ENCODE data around the gene FSTL4. TPM values are rescaled to one million over a fixed set of nuclear protein-coding genes. Genes with fewer than 3 reads are reported as not detected.

FSTL4 gene
- polyA plus RNA-seq, 6 donors from 2014 or later = 0.22 to 0.78 (median 0.48) TPM; not detected in 1

DNA sequence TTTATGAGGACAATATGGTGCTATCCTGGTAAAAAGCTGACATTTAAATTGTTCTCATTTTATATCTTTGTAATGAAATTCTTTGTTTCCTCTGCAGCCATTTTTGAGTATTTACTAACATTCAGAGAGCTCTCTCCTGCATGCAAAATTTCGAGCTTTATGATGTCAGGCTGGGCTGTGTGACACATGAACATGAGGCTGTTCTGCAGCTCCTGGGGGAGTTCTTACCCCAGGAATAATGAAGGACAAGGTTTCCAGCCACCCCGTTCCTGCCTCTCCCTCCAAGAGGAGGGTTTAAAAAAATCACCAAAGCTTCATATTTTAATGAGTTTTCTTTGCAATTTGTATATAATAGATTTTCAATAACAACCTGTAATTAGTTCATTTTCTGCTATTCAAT is 308.2 kb downstream of the FSTL4 start:
- DNase-seq (no peak), ATAC-seq (ENCODE audit: low read depth in 2 of 2) (no peak)
- peaks cover 0 to 4% (median 0%) of the 10 kb centered on the region in 3 donors for H3K27me3 Mint-ChIP-seq
- H3K4me3 Mint-ChIP-seq = no peak overlapping the region
- H3K9me3 Mint-ChIP-seq = no peaks in the 10 kb centered on the region
- no peak overlapping the region for H3K27ac Mint-ChIP-seq
- H3K36me3 Mint-ChIP-seq = no peaks in the 10 kb centered on the region
- H3K4me1 Mint-ChIP-seq = no peaks in the 10 kb centered on the region

DNA sequence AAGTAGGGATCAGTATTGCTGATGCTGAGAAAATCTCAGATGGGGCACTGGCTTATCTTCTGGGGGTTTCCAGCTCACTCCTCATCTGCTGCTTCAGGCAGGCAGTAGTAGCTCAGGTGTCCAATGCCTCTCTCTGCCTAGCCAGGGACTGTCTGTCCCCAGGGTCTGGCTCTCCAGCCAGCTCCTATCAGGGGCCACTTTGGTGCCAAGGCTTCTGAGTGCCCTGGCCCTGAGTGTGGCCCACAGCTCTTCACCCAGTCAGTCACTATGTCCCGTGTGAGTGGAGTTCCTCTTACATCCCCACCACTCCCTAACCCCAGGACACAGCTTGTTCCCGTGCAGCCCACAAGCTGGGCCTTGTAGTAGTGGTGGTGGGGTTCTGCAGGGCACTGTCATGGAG is 309.0 kb downstream of the FSTL4 start:
- peaks cover 0 to 4% (median 0%) of the 10 kb centered on the region in 3 donors for H3K27me3 Mint-ChIP-seq
- no peak for ATAC-seq (ENCODE audit: low read depth in 2 of 2)
- DNase-seq = no peak
- no peaks in the 10 kb centered on the region for H3K4me1 Mint-ChIP-seq
- no peaks in the 10 kb centered on the region for H3K9me3 Mint-ChIP-seq
- peak overlapping the region in 1 of 6 donors; percentile 42 for H3K27ac Mint-ChIP-seq
- H3K4me3 Mint-ChIP-seq = peak overlapping the region in 1 of 8 donors; percentile 61
- H3K36me3 Mint-ChIP-seq = no peaks in the 10 kb centered on the region

DNA sequence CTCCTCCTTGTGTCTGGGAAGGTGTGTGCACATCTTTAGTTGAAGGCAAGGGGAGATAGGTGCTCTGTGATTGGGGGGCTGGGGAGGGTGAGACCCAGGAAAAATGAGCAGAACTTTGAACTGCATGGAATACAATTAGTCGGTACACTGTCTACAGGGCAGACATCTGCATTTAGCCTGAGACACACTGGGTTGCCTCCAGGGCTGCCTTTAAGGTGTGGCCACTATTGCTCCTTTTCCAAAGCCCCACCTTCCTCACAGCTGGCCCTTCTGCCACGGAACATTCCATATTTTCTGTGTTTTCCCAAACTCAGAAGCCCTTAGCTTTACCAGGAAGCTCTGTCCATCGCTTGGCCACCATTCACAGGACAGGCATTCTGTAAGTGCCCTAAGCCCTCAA is 312.6 kb downstream of the FSTL4 start:
- Mint-ChIP-seq H3K27me3 (no peaks in the 10 kb centered on the region), H3K36me3 (no peaks in the 10 kb centered on the region), H3K4me1 (no peaks in the 10 kb centered on the region), H3K9me3 (no peaks in the 10 kb centered on the region), H3K4me3 (no peak overlapping the region), H3K27ac (peak overlapping the region in 1 of 6 donors; percentile 31)
- DNase-seq (no peak), ATAC-seq (ENCODE audit: low read depth in 2 of 2) (no peak)

DNA sequence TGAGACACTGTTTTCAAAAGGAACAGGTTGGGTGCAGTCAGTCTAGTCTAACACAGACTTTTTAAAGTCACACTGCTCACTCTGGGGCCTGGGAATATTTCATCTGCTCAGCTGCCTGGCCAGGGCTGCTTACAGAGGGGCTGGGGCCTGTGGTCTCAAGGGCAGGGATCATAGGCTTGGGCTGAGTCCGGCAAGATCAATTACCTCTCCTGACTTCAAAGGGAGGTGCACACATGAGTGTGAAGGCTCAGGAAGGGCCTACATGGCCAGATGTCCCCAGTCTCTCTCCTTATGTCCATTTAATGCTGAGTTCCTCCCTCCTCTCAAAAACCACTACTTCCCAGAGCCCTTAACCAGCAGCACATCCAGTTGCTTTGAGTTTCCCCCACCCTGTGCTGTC is 313.3 kb downstream of the FSTL4 start:
- Mint-ChIP-seq H3K27me3 (no peaks in the 10 kb centered on the region), H3K4me1 (no peaks in the 10 kb centered on the region), H3K36me3 (no peaks in the 10 kb centered on the region), H3K9me3 (no peaks in the 10 kb centered on the region), H3K27ac (no peak overlapping the region), H3K4me3 (no peak overlapping the region)
- DNase-seq (no peak), ATAC-seq (ENCODE audit: low read depth in 2 of 2) (no peak)

DNA sequence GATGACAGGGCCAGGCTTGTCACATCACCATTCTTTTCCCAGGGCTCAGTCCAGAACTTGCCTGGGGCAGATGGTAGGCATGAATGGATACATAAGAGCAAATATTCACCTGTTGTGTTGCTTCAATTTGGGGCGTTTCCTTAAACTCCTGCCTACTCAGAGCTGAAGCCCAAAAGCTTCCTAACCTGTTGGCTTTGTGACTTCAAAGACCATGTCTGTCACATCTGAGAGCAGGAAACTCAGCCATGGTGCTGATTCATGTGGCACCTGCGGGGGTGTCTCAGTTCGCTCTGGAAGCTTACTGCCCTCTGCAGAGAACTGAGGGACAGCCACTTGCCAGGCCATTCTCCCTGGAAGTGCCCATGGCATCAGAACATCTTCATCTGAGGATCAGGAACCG is 313.9 kb downstream of the FSTL4 start:
- ATAC-seq (ENCODE audit: low read depth in 2 of 2) (no peak), DNase-seq (no peak)
- Mint-ChIP-seq H3K4me1 (no peaks in the 10 kb centered on the region), H3K36me3 (no peaks in the 10 kb centered on the region), H3K27me3 (no peaks in the 10 kb centered on the region), H3K9me3 (no peaks in the 10 kb centered on the region), H3K4me3 (no peak overlapping the region), H3K27ac (no peak overlapping the region)

DNA sequence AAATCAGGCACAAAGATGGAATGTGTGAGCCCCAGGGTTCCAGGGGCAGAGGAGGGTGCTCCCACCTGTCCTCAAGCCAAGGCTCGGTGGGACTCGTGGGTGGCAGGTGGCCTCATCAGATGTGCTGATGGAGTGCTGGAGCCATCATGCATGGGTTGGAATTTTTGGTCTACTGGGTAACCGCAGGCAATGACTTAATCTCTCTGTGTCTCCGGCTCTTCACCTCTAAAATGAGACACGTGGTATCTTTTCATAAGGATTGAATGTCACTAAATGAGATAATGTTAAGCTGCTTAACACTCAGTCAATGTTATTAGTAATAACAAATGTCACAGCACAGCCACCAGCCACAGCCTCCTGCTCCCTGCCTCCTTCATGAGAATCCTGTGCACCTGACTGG is 315.0 kb downstream of the FSTL4 start:
- H3K27ac Mint-ChIP-seq = no peak overlapping the region
- H3K9me3 Mint-ChIP-seq = no peaks in the 10 kb centered on the region
- ATAC-seq (ENCODE audit: low read depth in 2 of 2) = no peak
- H3K36me3 Mint-ChIP-seq = no peaks in the 10 kb centered on the region
- H3K27me3 Mint-ChIP-seq = no peaks in the 10 kb centered on the region
- no peak overlapping the region for H3K4me3 Mint-ChIP-seq
- no peaks in the 10 kb centered on the region for H3K4me1 Mint-ChIP-seq
- DNase-seq = no peak

DNA sequence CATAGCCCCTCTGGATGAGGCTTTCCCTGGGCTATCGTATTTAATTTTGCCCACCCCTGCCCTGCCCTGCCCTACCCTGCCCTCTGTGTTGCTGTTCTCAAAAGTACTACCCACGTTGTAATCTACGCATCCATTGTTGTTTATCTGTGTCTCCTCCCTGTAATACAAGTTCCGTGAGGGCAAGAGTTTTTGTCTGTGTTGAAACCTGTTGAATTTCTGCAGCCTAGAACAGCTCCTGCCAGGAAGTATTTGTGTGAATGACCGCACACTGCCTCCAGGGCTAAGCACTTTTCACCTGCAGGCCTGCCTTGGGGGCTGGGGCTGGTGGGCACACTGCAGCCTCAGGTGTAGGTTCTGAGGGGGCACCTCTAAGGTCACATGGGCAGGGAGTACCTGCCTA is 315.7 kb downstream of the FSTL4 start:
- Mint-ChIP-seq H3K36me3 (no peaks in the 10 kb centered on the region), H3K27me3 (no peaks in the 10 kb centered on the region), H3K4me3 (no peak overlapping the region), H3K4me1 (no peaks in the 10 kb centered on the region), H3K9me3 (no peaks in the 10 kb centered on the region), H3K27ac (no peak overlapping the region)
- no peak for ATAC-seq (ENCODE audit: low read depth in 2 of 2)
- DNase-seq = no peak

DNA sequence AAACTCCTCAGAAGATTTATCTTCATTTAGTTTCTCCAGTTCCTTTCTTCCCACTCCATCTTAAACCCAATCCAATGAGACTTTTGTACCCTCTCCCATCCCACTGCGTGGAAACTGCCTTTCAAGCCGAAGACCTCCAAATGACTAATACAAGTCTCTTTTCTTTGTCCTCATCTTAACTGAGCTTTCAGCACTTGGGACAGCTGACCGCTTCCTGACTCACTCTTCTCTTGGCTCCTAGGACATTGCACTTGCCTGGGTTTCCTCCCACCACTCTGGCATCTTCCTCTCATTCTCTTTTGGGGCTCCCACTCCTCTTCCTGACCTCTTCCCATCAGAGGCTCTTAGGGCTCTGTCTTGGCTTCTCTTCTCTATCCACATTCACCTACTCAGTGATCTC is 316.8 kb downstream of the FSTL4 start:
- H3K27me3 Mint-ChIP-seq = no peaks in the 10 kb centered on the region

DNA sequence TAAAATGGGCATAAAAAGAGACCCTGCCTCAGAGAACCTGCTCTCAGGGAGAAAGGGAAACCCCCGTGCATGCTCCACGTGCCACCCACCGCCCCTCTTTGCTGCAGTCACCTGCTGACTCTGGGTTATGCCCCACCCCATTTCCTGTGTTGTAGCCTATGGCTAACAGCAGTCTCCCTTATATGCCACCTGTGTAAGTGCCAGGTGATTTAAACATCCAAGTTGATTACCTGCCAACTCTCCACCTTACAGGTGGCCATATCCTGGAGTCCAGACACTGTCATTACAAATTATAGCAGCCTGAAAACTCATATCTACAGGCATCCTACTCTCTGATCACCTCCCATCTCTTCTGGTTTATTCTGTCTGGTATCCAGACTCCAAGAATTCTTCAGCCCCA is 318.0 kb downstream of the FSTL4 start:
- Mint-ChIP-seq H3K27ac (no peak overlapping the region), H3K4me1 (no peaks in the 10 kb centered on the region), H3K36me3 (no peaks in the 10 kb centered on the region), H3K9me3 (no peaks in the 10 kb centered on the region), H3K27me3 (no peaks in the 10 kb centered on the region), H3K4me3 (no peak overlapping the region)
- DNase-seq = no peak
- ATAC-seq (ENCODE audit: low read depth in 2 of 2) = no peak

More for the DNA sequence above, 316.8 kb downstream of the FSTL4 start:
- no peaks in the 10 kb centered on the region for H3K36me3 Mint-ChIP-seq
- ATAC-seq (ENCODE audit: low read depth in 2 of 2) (no peak), DNase-seq (no peak)
- no peaks in the 10 kb centered on the region for H3K4me1 Mint-ChIP-seq
- H3K4me3 Mint-ChIP-seq = no peak overlapping the region
- no peaks in the 10 kb centered on the region for H3K9me3 Mint-ChIP-seq
- H3K27ac Mint-ChIP-seq = no peak overlapping the region

DNA sequence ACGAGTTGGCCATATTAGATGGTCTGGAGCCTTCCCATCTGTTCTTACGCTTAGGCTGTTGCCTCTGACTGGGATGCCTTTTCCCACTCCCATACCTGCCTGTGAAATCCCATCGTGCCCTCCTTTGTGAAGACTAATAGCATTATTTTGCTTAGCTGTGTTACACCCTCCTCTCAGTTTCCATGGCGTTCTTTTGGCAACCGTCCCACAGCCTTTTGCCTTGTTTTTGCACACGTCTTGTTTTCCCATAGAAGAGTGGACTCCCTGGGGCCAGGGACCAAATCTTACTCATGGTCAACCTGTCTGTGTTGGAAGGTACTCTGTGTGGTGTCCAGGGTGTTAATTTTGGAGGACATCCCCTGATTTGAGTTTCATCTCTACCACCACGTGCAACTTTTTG is 318.4 kb downstream of the FSTL4 start:
- Mint-ChIP-seq H3K4me3 (no peak overlapping the region), H3K27me3 (no peaks in the 10 kb centered on the region), H3K36me3 (no peaks in the 10 kb centered on the region), H3K9me3 (no peaks in the 10 kb centered on the region), H3K4me1 (no peaks in the 10 kb centered on the region), H3K27ac (no peak overlapping the region)
- DNase-seq (no peak), ATAC-seq (ENCODE audit: low read depth in 2 of 2) (no peak)

DNA sequence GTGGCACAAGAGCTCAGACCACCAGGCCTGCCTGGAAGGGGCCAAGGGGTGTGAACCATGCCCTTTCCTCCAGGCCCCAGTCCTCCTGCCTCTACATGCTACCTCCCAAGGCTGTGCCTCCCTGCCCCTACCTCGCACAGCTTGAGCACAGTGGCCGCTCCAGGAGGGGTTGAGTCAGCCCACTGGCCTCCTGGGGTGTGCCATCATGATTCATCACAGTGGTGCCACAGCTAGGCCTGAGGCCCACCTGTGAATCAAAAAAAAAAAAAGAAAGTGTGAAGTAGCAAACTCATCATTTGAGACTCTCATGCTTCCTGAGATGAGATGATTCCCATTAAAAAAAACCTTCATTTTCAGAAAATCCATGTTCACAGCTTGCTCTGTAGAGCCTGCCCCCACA is 320.0 kb downstream of the FSTL4 start:
- no peak overlapping the region for H3K27ac Mint-ChIP-seq
- ATAC-seq (ENCODE audit: low read depth in 2 of 2) = no peak
- H3K4me3 Mint-ChIP-seq = no peak overlapping the region
- no peaks in the 10 kb centered on the region for H3K4me1 Mint-ChIP-seq
- no peaks in the 10 kb centered on the region for H3K27me3 Mint-ChIP-seq
- no peak for DNase-seq
- H3K36me3 Mint-ChIP-seq = no peaks in the 10 kb centered on the region
- H3K9me3 Mint-ChIP-seq = no peaks in the 10 kb centered on the region

DNA sequence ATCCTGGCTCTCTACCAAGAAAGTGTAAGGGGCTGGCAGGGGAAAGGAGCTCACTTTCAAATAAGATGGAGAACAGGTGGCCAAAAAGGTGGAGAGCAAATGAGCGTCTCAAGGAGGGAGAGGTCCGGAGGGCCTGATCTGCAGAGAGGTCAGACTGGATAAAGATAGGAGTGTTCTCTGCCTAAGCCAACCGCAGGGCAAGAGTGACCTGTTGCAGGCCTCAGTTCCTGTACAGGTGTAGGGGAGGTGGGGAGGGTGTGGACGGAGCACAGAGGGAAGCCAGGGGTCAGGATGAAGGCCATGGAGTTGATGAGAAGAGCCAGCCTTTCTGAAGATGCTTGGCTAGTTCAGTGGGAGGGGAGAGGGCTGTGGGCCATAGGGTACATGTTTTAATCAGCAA is 320.8 kb downstream of the FSTL4 start:
- Mint-ChIP-seq H3K4me3 (no peak overlapping the region), H3K9me3 (no peaks in the 10 kb centered on the region), H3K27ac (peak overlapping the region in 1 of 6 donors; percentile 24), H3K27me3 (no peaks in the 10 kb centered on the region), H3K4me1 (no peaks in the 10 kb centered on the region), H3K36me3 (no peaks in the 10 kb centered on the region)
- ATAC-seq (ENCODE audit: low read depth in 2 of 2) (no peak), DNase-seq (no peak)

DNA sequence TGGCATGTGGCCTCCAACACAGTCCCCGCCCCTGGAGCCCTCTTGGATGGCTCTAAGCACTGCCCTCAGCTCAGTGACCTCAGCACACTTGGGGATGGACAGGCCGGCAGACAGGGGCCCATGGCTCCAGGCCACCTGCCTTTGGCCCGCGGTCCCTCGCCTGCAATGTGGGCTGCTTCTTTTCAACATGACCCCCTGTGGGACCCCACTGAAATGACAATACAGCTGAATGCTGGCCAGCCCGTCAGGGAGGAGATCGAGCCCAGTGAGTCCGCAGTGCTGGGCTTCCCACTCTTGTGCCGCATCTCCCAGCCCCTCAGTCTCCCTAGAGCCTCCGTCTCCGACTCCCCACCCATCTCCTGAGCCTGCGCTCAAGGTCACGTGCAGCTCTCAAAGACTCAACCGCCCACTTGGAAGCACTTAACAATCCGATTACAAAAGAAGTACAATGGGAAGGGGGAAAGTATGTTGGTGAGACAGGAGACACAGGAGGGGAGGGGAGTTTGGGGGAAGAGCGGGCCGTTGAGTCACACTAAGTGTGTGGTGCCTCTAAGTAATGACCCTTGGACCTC is 321.6 kb downstream of the FSTL4 start:
- Mint-ChIP-seq H3K27me3 (no peaks in the 10 kb centered on the region), H3K27ac (no peak overlapping the region)

DNA sequence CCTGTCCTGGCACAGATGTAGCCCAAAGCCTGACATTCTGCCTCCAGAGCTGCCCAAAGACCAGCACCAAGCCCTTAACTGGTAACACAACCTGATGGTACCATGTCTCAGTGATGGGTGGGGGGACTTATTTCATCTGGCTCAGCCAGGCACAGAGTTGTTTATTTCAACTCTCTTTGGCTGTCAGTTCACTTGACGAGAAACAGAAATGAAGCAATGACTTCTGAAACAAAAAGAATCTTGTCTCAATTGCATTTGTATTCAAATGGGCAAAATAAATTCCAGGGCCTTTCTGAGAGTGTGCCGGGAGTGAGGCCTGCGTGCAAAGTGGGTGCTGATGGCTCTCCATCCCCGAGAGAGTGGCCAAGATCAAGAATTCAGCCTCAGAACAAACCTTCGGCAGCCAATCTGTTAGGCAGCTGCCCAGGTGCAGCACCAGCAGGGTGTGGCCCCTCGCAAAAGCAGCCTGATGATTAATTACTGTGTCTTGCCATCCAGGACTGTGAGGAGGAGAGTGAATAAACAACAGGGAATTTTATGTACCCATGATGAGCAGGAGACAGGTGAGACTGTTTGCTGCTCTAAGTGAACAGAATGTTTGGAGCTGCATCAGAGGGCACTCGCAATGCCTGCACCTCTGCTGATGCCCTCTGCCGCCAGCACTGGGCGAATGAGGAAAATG is 322.5 kb downstream of the FSTL4 start:
- H3K27ac Mint-ChIP-seq = peak overlapping the region in 1 of 6 donors; percentile 29
- no peak overlapping the region for H3K4me3 Mint-ChIP-seq
- no peaks in the 10 kb centered on the region for H3K36me3 Mint-ChIP-seq
- no peaks in the 10 kb centered on the region for H3K27me3 Mint-ChIP-seq
- DNase-seq (no peak), ATAC-seq (ENCODE audit: low read depth in 2 of 2) (no peak)
- no peaks in the 10 kb centered on the region for H3K4me1 Mint-ChIP-seq
- peaks cover 0 to 1% (median 0%) of the 10 kb centered on the region in 7 donors for H3K9me3 Mint-ChIP-seq

More for the DNA sequence above, 321.6 kb downstream of the FSTL4 start:
- ATAC-seq (ENCODE audit: low read depth in 2 of 2) (no peak), DNase-seq (no peak)
- Mint-ChIP-seq H3K4me3 (no peak overlapping the region), H3K36me3 (no peaks in the 10 kb centered on the region), H3K4me1 (no peaks in the 10 kb centered on the region), H3K9me3 (no peaks in the 10 kb centered on the region)

Data from naive B cell (primary cell).